ENCODE data around the gene MLX. TPM values are rescaled to one million over a fixed set of nuclear protein-coding genes. Genes with fewer than 3 reads are reported as not detected.
"Not testable (repeated sequence)": the region's sequence is repeated elsewhere in the genome, so short reads cannot be mapped to it uniquely, and the experiment has no call there.

MLX gene
- polyA plus RNA-seq, 1 donor = 52.0 TPM

GRCh38 chr17:42547001-42547461 is 19.9 kb upstream of the MLX start:
- no CpG with 5 or more reads among the region's 23 CpGs for WGBS (ENCODE audit: insufficient coverage, low lambda C conversion rate)
- no peak overlapping the region for H3K27ac ChIP-seq (ENCODE audit: low read length)
- no peak overlapping the region for H3K4me3 ChIP-seq (ENCODE audit: low read length)
- no peak for DNase-seq
- H3K9me3 ChIP-seq (ENCODE audit: control insufficient read depth, low read depth, low read length) = no peaks in the 10 kb centered on the region
- H3K27me3 ChIP-seq (ENCODE audit: control insufficient read depth, insufficient read depth, low read length) = peaks cover 5% of the 10 kb centered on the region
- H3K4me1 ChIP-seq (ENCODE audit: control insufficient read depth, insufficient read depth, low read length) = peaks cover 16% of the 10 kb centered on the region
- H3K36me3 ChIP-seq (ENCODE audit: control insufficient read depth, insufficient read depth, low read length) = peaks cover 23% of the 10 kb centered on the region

- Histone ChIP-seq H3K9me3 (ENCODE audit: control insufficient read depth, low read depth, low read length) (no peaks in the 10 kb centered on the region), H3K36me3 (ENCODE audit: control insufficient read depth, insufficient read depth, low read length) (peaks cover 18% of the 10 kb centered on the region), H3K27ac (ENCODE audit: low read length) (no peak overlapping the region), H3K4me1 (ENCODE audit: control insufficient read depth, insufficient read depth, low read length) (peaks cover 12% of the 10 kb centered on the region), H3K27me3 (ENCODE audit: control insufficient read depth, insufficient read depth, low read length) (peaks cover 5% of the 10 kb centered on the region), H3K4me3 (ENCODE audit: low read length) (peak overlapping the region; percentile 51)
- no CpG with 5 or more reads among the region's 14 CpGs for WGBS (ENCODE audit: insufficient coverage, low lambda C conversion rate)
- no peak for DNase-seq
These were observed 19.2 kb upstream of the MLX start for GRCh38 chr17:42547698-42548069.

GRCh38 chr17:42548070-42548837 is 18.6 kb upstream of the MLX start:
- H3K4me3 ChIP-seq (ENCODE audit: low read length) = peak overlapping the region; percentile 51
- peaks cover 18% of the 10 kb centered on the region for H3K36me3 ChIP-seq (ENCODE audit: control insufficient read depth, insufficient read depth, low read length)
- peaks cover 12% of the 10 kb centered on the region for H3K4me1 ChIP-seq (ENCODE audit: control insufficient read depth, insufficient read depth, low read length)
- no CpG with 5 or more reads among the region's 74 CpGs for WGBS (ENCODE audit: insufficient coverage, low lambda C conversion rate)
- no peak overlapping the region for H3K27ac ChIP-seq (ENCODE audit: low read length)
- peaks cover 5% of the 10 kb centered on the region for H3K27me3 ChIP-seq (ENCODE audit: control insufficient read depth, insufficient read depth, low read length)
- H3K9me3 ChIP-seq (ENCODE audit: control insufficient read depth, low read depth, low read length) = no peaks in the 10 kb centered on the region
- peak; percentile 84 to 86 for DNase-seq

GRCh38 chr17:42548993-42549755 is 17.7 kb upstream of the MLX start:
- WGBS (ENCODE audit: insufficient coverage, low lambda C conversion rate) = 0% methylated on average over 1 of the region's 14 CpGs
- Histone ChIP-seq H3K27ac (ENCODE audit: low read length) (no peak overlapping the region), H3K4me3 (ENCODE audit: low read length) (peak overlapping the region; percentile 51), H3K4me1 (ENCODE audit: control insufficient read depth, insufficient read depth, low read length) (peaks cover 20% of the 10 kb centered on the region), H3K27me3 (ENCODE audit: control insufficient read depth, insufficient read depth, low read length) (peaks cover 5% of the 10 kb centered on the region), H3K9me3 (ENCODE audit: control insufficient read depth, low read depth, low read length) (no peaks in the 10 kb centered on the region), H3K36me3 (ENCODE audit: control insufficient read depth, insufficient read depth, low read length) (peaks cover 11% of the 10 kb centered on the region)
- DNase-seq = no peak

- not testable (repeated sequence) for H3K27ac ChIP-seq (ENCODE audit: low read length); H3K27me3 ChIP-seq (ENCODE audit: control insufficient read depth, insufficient read depth, low read length); H3K36me3 ChIP-seq (ENCODE audit: control insufficient read depth, insufficient read depth, low read length); H3K9me3 ChIP-seq (ENCODE audit: control insufficient read depth, low read depth, low read length); DNase-seq
- peak within 1 kb of the TSS; percentile 85 for H3K4me3 ChIP-seq (ENCODE audit: low read length)
- WGBS (ENCODE audit: insufficient coverage, low lambda C conversion rate) = no CpG with 5 or more reads among the region's 15 CpGs
- H3K4me1 ChIP-seq (ENCODE audit: control insufficient read depth, insufficient read depth, low read length) = peaks cover 26% of the 10 kb centered on the region
These were observed 14.2 kb upstream of the MLX start, which contains the start of gene HSD17B1 for GRCh38 chr17:42552736-42553135. TSS of gene HSD17B1 (plus strand) at chr17:42552923. CDS start at chr17:42552934, 11 bp downstream.

GRCh38 chr17:42553161-42553818 is 13.6 kb upstream of the MLX start:
- no peak overlapping the region for H3K27ac ChIP-seq (ENCODE audit: low read length)
- DNase-seq = no peak
- peaks cover 5% of the 10 kb centered on the region for H3K27me3 ChIP-seq (ENCODE audit: control insufficient read depth, insufficient read depth, low read length)
- peaks cover 7% of the 10 kb centered on the region for H3K36me3 ChIP-seq (ENCODE audit: control insufficient read depth, insufficient read depth, low read length)
- no peaks in the 10 kb centered on the region for H3K9me3 ChIP-seq (ENCODE audit: control insufficient read depth, low read depth, low read length)
- H3K4me1 ChIP-seq (ENCODE audit: control insufficient read depth, insufficient read depth, low read length) = peaks cover 22% of the 10 kb centered on the region
- H3K4me3 ChIP-seq (ENCODE audit: low read length) = no peak overlapping the region
- no CpG with 5 or more reads among the region's 45 CpGs for WGBS (ENCODE audit: insufficient coverage, low lambda C conversion rate)

- Histone ChIP-seq H3K36me3 (ENCODE audit: control insufficient read depth, insufficient read depth, low read length) (peaks cover 7% of the 10 kb centered on the region), H3K27me3 (ENCODE audit: control insufficient read depth, insufficient read depth, low read length) (peaks cover 1% of the 10 kb centered on the region), H3K4me1 (ENCODE audit: control insufficient read depth, insufficient read depth, low read length) (peaks cover 18% of the 10 kb centered on the region), H3K4me3 (ENCODE audit: low read length) (peak overlapping the region; percentile 85), H3K27ac (ENCODE audit: low read length) (peak overlapping the region; percentile 80), H3K9me3 (ENCODE audit: control insufficient read depth, low read depth, low read length) (no peaks in the 10 kb centered on the region)
- WGBS (ENCODE audit: insufficient coverage, low lambda C conversion rate) = no CpG with 5 or more reads among the region's 16 CpGs
- DNase-seq = no peak
These were observed 13.0 kb upstream of the MLX start for GRCh38 chr17:42553866-42554249.

- Histone ChIP-seq H3K4me1 (ENCODE audit: control insufficient read depth, insufficient read depth, low read length) (peaks cover 15% of the 10 kb centered on the region), H3K4me3 (ENCODE audit: low read length) (peak overlapping the region; percentile 85), H3K36me3 (ENCODE audit: control insufficient read depth, insufficient read depth, low read length) (peaks cover 7% of the 10 kb centered on the region), H3K27ac (ENCODE audit: low read length) (peak overlapping the region; percentile 80), H3K9me3 (ENCODE audit: control insufficient read depth, low read depth, low read length) (no peaks in the 10 kb centered on the region), H3K27me3 (ENCODE audit: control insufficient read depth, insufficient read depth, low read length) (no peaks in the 10 kb centered on the region)
- peak; percentile 83 to 92 for DNase-seq
- no CpG with 5 or more reads among the region's 82 CpGs for WGBS (ENCODE audit: insufficient coverage, low lambda C conversion rate)
These were observed 12.4 kb upstream of the MLX start for GRCh38 chr17:42554250-42555121.

GRCh38 chr17:42555122-42555622 is 11.7 kb upstream of the MLX start:
- no CpG with 5 or more reads among the region's 4 CpGs for WGBS (ENCODE audit: insufficient coverage, low lambda C conversion rate)
- H3K4me1 ChIP-seq (ENCODE audit: control insufficient read depth, insufficient read depth, low read length) = peaks cover 15% of the 10 kb centered on the region
- peak overlapping the region; percentile 85 for H3K4me3 ChIP-seq (ENCODE audit: low read length)
- H3K9me3 ChIP-seq (ENCODE audit: control insufficient read depth, low read depth, low read length) = no peaks in the 10 kb centered on the region
- H3K27me3 ChIP-seq (ENCODE audit: control insufficient read depth, insufficient read depth, low read length) = no peaks in the 10 kb centered on the region
- H3K27ac ChIP-seq (ENCODE audit: low read length) = peak overlapping the region; percentile 80
- no peak for DNase-seq
- H3K36me3 ChIP-seq (ENCODE audit: control insufficient read depth, insufficient read depth, low read length) = peaks cover 7% of the 10 kb centered on the region

All from large intestine (tissue), 3 donors.